HG02642 (cell line): ENCODE results near the gene ALPP.
"Not testable (repeated sequence)": the region's sequence is repeated elsewhere in the genome, so short reads cannot be mapped to it uniquely, and the experiment has no call there.

ENCODE experiments used
- ATAC-seq: cut with Tn5 transposase; IDR thresholded peaks from one replicate; pipeline ENCODE4 v1.9.1; 2021; ENCODE audit warnings: mild to moderate bottlenecking; ENCODE audit not compliant: unreplicated experiment, poor library complexity

Gene ALPP

DNA sequence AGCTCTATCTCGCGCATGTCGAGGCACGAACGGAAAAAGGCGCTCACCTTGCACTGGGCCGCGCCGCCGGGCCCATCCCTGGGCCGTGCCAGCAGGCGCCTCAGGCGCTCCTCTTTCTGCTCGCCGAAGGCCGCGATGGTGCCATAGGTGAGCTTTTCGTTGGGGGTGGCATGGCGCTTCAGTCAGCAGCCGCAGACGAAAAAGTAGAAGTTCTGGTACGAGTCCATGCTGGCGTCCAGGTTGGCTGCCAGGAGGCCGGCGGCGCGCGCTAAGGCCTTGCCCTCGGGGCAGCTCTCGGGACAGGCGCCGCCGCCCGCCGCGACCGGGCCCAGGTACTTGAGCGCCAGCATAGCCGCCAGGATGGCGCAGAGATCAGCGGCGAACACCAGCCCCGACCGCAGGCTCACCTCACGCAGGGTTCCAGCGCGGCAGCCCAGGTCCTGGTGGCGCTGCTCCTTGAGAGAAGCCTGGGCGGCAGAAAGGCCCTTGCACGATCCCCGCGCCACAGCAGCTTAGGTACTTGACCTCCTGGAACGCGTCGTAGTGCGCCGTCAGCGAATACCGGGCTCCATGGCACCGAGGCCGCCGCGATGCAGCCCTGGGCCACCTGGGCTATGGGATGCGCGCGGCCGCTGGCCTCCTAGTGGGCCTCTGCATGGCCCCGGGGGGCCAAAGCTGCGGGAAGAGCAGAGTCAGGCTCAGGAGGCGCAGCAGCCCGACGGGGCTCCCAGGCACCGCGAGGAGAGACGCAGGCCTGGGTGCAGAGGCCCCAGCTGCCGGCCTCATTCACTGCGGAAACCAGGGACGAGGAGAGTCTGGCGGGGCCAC is 40.9 kb downstream of the ALPP start:
- ATAC-seq: no peak

DNA sequence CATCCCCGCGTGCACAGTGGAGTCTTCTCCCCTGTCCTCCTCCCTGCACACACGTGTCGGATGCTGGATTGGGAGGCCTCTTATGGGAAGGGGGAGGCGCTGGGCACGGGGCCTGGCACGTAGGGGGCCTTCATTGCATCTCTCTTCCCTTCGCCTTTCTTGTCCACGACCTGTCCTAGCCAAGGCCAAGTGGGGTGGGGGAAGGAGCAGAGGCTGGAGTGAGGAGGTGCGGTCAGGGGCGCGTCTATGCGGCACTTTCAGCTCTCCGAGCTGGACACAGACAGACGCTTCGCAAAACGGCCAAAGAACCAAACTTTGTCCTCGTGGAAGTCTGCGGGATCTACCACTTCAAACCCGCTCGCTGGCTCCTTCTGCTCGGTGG is 41.5 kb downstream of the ALPP start:
- no peak for ATAC-seq

DNA sequence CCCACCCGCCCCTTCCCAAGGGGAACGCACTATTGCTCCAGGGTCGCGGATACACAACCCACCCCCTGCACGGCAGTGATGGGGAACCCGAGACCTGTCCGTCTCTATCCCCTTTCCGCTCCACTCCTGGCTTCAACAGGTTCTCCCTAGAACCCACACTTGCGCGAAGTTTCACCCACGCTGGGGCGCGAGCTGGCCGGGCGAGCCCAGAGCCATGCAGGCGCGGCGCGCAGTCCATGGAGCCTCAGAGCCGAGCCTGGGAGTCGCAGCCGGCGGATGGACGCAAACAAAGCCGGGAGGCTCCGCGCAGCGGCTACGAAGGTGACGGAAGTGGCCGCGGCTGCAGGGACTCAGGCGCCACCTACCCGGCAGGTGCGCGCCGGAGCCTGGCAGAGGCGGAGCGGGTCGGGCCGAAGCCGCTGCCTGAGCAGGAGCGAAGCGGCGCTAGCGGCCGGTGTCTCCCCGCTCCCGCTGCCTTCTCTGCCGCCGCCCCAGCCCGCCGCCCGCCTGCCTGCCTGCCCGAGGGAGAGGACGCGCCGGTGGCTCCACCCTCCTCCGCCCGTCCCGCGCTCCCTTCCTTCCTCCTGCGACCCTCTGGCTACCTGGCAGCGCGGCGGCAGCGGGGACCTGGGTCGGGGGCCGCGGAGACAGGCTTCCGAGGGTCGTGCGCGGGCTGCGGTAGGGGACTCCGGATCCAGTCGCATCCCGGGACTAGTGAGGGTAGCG is 42.1 kb downstream of the ALPP start:
- no peak for ATAC-seq

DNA sequence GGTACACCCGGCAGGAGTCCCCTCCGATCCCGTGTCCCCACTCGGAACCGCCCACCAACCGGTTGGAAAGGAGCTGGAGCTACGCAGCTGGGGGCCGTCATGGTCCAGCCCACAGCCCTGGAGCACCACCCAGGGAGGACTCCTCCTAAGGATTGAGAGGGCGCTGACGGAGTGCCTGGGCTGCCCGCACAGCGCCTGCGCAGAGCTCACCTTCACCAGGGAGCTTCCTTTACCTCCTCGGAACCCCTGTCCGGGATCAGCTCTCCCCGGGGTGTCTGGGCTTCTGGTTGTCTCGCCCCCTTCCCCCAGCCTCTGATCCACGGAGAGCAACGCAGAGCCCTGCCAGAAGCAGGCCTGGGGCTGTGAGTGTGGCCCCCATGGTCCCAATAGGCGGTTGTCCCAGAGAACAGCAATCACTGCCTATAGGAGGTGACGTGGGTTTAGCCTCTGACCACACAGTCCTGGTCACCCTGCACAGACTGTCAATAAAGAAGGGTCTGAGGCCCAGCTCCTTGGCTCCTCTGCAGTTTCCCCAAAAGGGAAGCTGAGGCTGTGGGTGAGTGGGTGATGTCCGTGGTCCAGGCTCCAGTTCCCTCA is 42.7 kb downstream of the ALPP start:
- ATAC-seq: no peak

DNA sequence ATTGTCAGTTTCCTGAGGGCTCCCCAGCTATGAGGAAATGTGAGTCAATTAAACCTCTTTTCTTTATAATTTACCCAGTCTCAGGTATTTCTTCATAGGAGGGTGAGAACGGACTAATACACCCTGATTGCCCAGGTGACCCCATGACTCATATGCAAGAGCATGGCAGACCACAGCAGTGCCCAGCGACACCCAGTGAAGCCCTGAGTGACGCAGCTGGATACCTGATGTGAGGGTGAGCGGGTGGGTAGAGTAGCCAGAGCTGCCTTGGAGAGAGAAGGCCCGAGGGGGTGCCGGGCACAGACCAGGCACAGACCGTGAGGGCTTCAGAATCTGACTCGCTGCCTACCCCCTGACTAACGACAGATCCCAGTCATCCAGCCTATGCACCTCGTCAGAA is 43.5 kb downstream of the ALPP start:
- no peak for ATAC-seq

DNA sequence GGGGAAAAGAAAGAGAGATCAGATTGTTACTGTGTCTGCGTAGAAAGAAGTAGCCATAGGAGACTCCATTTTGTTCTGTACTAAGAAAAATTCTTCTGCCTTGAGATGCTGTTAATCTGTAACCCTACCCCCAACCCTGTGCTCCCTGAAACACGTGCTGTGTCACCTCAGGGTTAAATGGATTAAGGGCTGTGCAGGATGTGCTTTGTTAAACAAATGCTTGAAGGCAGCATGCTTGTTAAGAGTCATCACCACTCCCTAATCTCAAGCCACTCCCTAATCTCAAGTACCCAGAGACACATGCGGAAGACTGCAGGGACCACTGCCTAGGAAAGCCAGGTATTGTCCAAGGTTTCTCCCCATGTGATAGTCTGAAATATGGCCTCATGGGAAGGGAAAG is 44.4 kb downstream of the ALPP start:
- ATAC-seq: not testable (repeated sequence)

- ATAC-seq: not testable (repeated sequence)
These were observed 44.9 kb downstream of the ALPP start for GRCh38 chr2:232423407-232423806.

- no peak for ATAC-seq
These were observed 53.4 kb downstream of the ALPP start for GRCh38 chr2:232431705-232432590.
